H9 (cell line): Measurements from ENCODE around the gene SZT2. TPM values are rescaled to one million over a fixed set of nuclear protein-coding genes. Genes with fewer than 3 reads are reported as not detected.
A peak's percentile ranks its signal among the peaks of the same experiment; 100 is the strongest.

ENCODE experiments used
- DNase-seq: peaks from one replicate; pipeline ENCODE4 v3.0.0-alpha.2; 2017
- H2AFZ ChIP-seq: one replicate; pipeline ENCODE4 v1.6.1; 2013; ENCODE audit warnings: mild to moderate bottlenecking, low read length, control low read depth, moderate library complexity
- H2AK5ac ChIP-seq: 2 replicates; pipeline ENCODE4 v1.6.1; 2013; ENCODE audit warnings: low read length, control low read depth, mixed read lengths; ENCODE audit not compliant: insufficient read length
- H2BK120ac ChIP-seq: one replicate; pipeline ENCODE4 v1.6.1; 2013; ENCODE audit warnings: low read depth, mild to moderate bottlenecking, low read length, control low read depth, inconsistent platforms; ENCODE audit not compliant: poor library complexity, severe bottlenecking
- H2BK12ac ChIP-seq: 2 replicates; pipeline ENCODE4 v1.6.1; 2013; ENCODE audit warnings: low read length, control low read depth, mixed read lengths, low read depth; ENCODE audit not compliant: insufficient read length
- H2BK15ac ChIP-seq: 2 replicates; pipeline ENCODE4 v1.6.1; 2013; ENCODE audit warnings: low read depth, low read length, control low read depth
- H2BK20ac ChIP-seq: one replicate; pipeline ENCODE4 v1.6.1; 2013; ENCODE audit warnings: low read depth, mild to moderate bottlenecking, low read length, control low read depth, inconsistent platforms; ENCODE audit not compliant: poor library complexity, severe bottlenecking
- H2BK5ac ChIP-seq: 2 replicates; pipeline ENCODE4 v1.6.1; 2013; ENCODE audit warnings: low read length, control low read depth, mixed read lengths; ENCODE audit not compliant: insufficient read length
- H3K14ac ChIP-seq: 2 replicates; pipeline ENCODE4 v1.6.1; 2013; ENCODE audit warnings: low read length, control low read depth; ENCODE audit not compliant: insufficient read depth
- H3K18ac ChIP-seq: 2 replicates; pipeline ENCODE4 v1.6.1; 2013; ENCODE audit warnings: low read depth, mild to moderate bottlenecking, mixed read lengths, low read length, control low read depth; ENCODE audit not compliant: insufficient read length
- H3K23ac ChIP-seq: 2 replicates; pipeline ENCODE4 v1.6.1; 2013; ENCODE audit warnings: low read length, control low read depth, mixed read lengths, low read depth; ENCODE audit not compliant: insufficient read length
- H3K23me2 ChIP-seq: 2 replicates; pipeline ENCODE4 v1.6.1; 2013; ENCODE audit warnings: low read depth, mild to moderate bottlenecking, mixed read lengths, low read length, control low read depth; ENCODE audit not compliant: insufficient read length, poor library complexity, severe bottlenecking
- H3K27ac ChIP-seq: 2 replicates; pipeline ENCODE4 v1.5.1; 2013; ENCODE audit warnings: low read length, control low read depth, mixed read lengths, low read depth; ENCODE audit not compliant: insufficient read length
- H3K27me3 ChIP-seq: 2 replicates; pipeline ENCODE4 v1.6.1; 2013; ENCODE audit warnings: low read length, control low read depth, inconsistent platforms; ENCODE audit not compliant: insufficient read depth
- H3K4ac ChIP-seq: 2 replicates; pipeline ENCODE4 v1.6.1; 2013; ENCODE audit warnings: low read depth, mild to moderate bottlenecking, control low read depth, inconsistent platforms, low read length, moderate library complexity
- H3K4me1 ChIP-seq: 2 replicates; pipeline ENCODE4 v1.6.1; 2013; ENCODE audit warnings: low read length, control low read depth, inconsistent platforms; ENCODE audit not compliant: insufficient read depth
- H3K4me2 ChIP-seq: 2 replicates; pipeline ENCODE4 v1.6.1; 2013; ENCODE audit warnings: low read length, control low read depth, mixed read lengths; ENCODE audit not compliant: insufficient read length, insufficient read depth
- H3K56ac ChIP-seq: 2 replicates; pipeline ENCODE4 v1.6.1; 2013; ENCODE audit warnings: low read depth, mild to moderate bottlenecking, mixed read lengths, low read length, control low read depth; ENCODE audit not compliant: insufficient read length
- H3K79me1 ChIP-seq: 2 replicates; pipeline ENCODE4 v1.6.1; 2013; ENCODE audit warnings: low read depth, mild to moderate bottlenecking, moderate library complexity, low read length, control low read depth, inconsistent platforms; ENCODE audit not compliant: insufficient read depth, poor library complexity, severe bottlenecking
- H3K79me2 ChIP-seq: 2 replicates; pipeline ENCODE4 v1.6.1; 2013; ENCODE audit warnings: low read length, control low read depth, inconsistent platforms; ENCODE audit not compliant: insufficient read depth
- H3K9ac ChIP-seq: 2 replicates; pipeline ENCODE4 v1.6.1; 2013; ENCODE audit warnings: low read length, control low read depth, mixed read lengths; ENCODE audit not compliant: insufficient read length; ENCODE audit errors: extremely low read depth
- H3K9me3 ChIP-seq: one replicate; pipeline ENCODE4 v1.6.1; 2013; ENCODE audit warnings: low read depth, low read length, inconsistent platforms; ENCODE audit not compliant: control insufficient read depth
- H3T11ph ChIP-seq: one replicate; pipeline ENCODE4 v1.6.1; 2013; ENCODE audit warnings: mild to moderate bottlenecking, low read length, control low read depth, inconsistent platforms
- H4K20me1 ChIP-seq: one replicate; pipeline ENCODE4 v1.6.1; 2013; ENCODE audit not compliant: control insufficient read depth, insufficient read length, insufficient read depth
- H4K5ac ChIP-seq: 2 replicates; pipeline ENCODE4 v1.6.1; 2013; ENCODE audit warnings: low read depth, mild to moderate bottlenecking, mixed read lengths, low read length, control low read depth; ENCODE audit not compliant: insufficient read length
- H4K8ac ChIP-seq: replicated peaks from 2 replicates; pipeline ENCODE4 v1.6.1; 2013; ENCODE audit warnings: low read length, control low read depth, mixed read lengths, low read depth; ENCODE audit not compliant: insufficient read length
- H4K91ac ChIP-seq: 2 replicates; pipeline ENCODE4 v1.6.1; 2013; ENCODE audit warnings: low read depth, mild to moderate bottlenecking, moderate library complexity, mixed read lengths, low read length, control low read depth; ENCODE audit not compliant: insufficient read length
- H3K27ac Mint-ChIP-seq, 3 experiments: 2 replicates in 2 of 3; 3 replicates in 1 of 3; pipeline ENCODE4 v1.8.0; 2020 to 2021; ENCODE audit warnings: mixed read lengths in 3 of 3, mild to moderate bottlenecking in 1 of 3, moderate library complexity in 1 of 3
- H3K27me3 Mint-ChIP-seq: 2 replicates; pipeline ENCODE4 v1.8.0; 2021; ENCODE audit warnings: low read depth, mild to moderate bottlenecking, moderate library complexity, mixed read lengths
- H3K36me3 Mint-ChIP-seq, 3 experiments: 2 replicates in 2 of 3; 3 replicates in 1 of 3; pipeline ENCODE4 v1.8.0; 2020 to 2021; ENCODE audit warnings: low read depth in 3 of 3, mixed read lengths in 3 of 3; ENCODE audit not compliant: insufficient read depth in 1 of 3
- H3K4me1 Mint-ChIP-seq, 2 experiments: 2 replicates each; pipeline ENCODE4 v1.8.0; 2020; ENCODE audit warnings: mixed read lengths in 2 of 2
- H3K4me3 Mint-ChIP-seq, 2 experiments: 2 replicates in 1 of 2; 3 replicates in 1 of 2; pipeline ENCODE4 v1.8.0; 2020 to 2021; ENCODE audit warnings: mild to moderate bottlenecking in 2 of 2, mixed read lengths in 2 of 2, moderate library complexity in 1 of 2
- H3K9me3 Mint-ChIP-seq, 2 experiments: 2 replicates in 1 of 2; 3 replicates in 1 of 2; pipeline ENCODE4 v1.8.0; 2020; ENCODE audit warnings: mild to moderate bottlenecking in 2 of 2, mixed read lengths in 2 of 2, moderate library complexity in 1 of 2
- CTCF ChIP-seq: fragments of 200-600 bp; sonication (generic); conservative IDR thresholded peaks from 3 replicates; pipeline ENCODE4 v1.8.0; 2021; ENCODE audit warnings: antibody characterized with exemption, mild to moderate bottlenecking
- WGBS: extraction: QIAGEN DNeasy Blood & Tissue Kit; methylation state at CpG from one replicate; pipeline ENCODE4 v1.1.7; 2013; ENCODE audit warnings: missing lambda C conversion rate, low lambda C conversion rate, mixed read lengths; ENCODE audit not compliant: insufficient read length; ENCODE audit errors: extremely low coverage; 5-methylcytosine and 5-hydroxymethylcytosine counted together
- total RNA-seq: library from RNA; stranded (reverse); gene quantifications from 2 replicates; pipeline ENCODE4 v1.2.1, GENCODE V29; 2021

The SZT2 gene
- total RNA-seq, 1 experiment from 2014 or later: 16.8 TPM

GRCh38 chr1:43440358-43440757, 50.7 kb downstream of the SZT2 start:
- Histone ChIP-seq H3K79me1 (no peaks in the 10 kb centered on the region), H3K56ac (no peak overlapping the region), H3K23me2 (no peaks in the 10 kb centered on the region), H4K20me1 (no peaks in the 10 kb centered on the region), H4K5ac (no peak overlapping the region), H3K14ac (no peak overlapping the region), H2AFZ (no peak overlapping the region), H2BK5ac (no peak overlapping the region), H3K23ac (no peak overlapping the region), H3K79me2 (no peaks in the 10 kb centered on the region), H3K4me2 (no peak overlapping the region), H2AK5ac (no peak overlapping the region), H3K9me3 (no peaks in the 10 kb centered on the region), H3K4ac (no peak overlapping the region), H3K18ac (no peak overlapping the region), H3K27me3 (no peaks in the 10 kb centered on the region), H2BK12ac (no peak overlapping the region), H2BK15ac (no peak overlapping the region), H4K8ac (no peak overlapping the region), H4K91ac (no peak overlapping the region), H3K27ac (no peak overlapping the region), H2BK20ac (no peak overlapping the region), H2BK120ac (no peak overlapping the region), H3T11ph (no peak overlapping the region), H3K9ac (no peak overlapping the region), H3K4me1 (no peaks in the 10 kb centered on the region)
- no peak for TF ChIP-seq CTCF
- peaks cover 0 to 4% of the 10 kb centered on the region in 2 experiments; a peak in 2 of 4 replicates for H3K4me1 Mint-ChIP-seq
- peaks cover 4 to 44% (median 28%) of the 10 kb centered on the region in 3 experiments; a peak in 6 of 7 replicates for H3K36me3 Mint-ChIP-seq
- peak overlapping the region in 1 of 3 experiments; percentile 34; a peak in 1 of 7 replicates for H3K27ac Mint-ChIP-seq
- H3K27me3 Mint-ChIP-seq: no peaks in the 10 kb centered on the region
- WGBS: no CpG with 5 or more reads among the region's 7 CpGs
- no peaks in the 10 kb centered on the region for H3K9me3 Mint-ChIP-seq
- H3K4me3 Mint-ChIP-seq: no peak overlapping the region
- peak; percentile 9 for DNase-seq
